ENCODE measurements around the gene ZNF138.

DNA sequence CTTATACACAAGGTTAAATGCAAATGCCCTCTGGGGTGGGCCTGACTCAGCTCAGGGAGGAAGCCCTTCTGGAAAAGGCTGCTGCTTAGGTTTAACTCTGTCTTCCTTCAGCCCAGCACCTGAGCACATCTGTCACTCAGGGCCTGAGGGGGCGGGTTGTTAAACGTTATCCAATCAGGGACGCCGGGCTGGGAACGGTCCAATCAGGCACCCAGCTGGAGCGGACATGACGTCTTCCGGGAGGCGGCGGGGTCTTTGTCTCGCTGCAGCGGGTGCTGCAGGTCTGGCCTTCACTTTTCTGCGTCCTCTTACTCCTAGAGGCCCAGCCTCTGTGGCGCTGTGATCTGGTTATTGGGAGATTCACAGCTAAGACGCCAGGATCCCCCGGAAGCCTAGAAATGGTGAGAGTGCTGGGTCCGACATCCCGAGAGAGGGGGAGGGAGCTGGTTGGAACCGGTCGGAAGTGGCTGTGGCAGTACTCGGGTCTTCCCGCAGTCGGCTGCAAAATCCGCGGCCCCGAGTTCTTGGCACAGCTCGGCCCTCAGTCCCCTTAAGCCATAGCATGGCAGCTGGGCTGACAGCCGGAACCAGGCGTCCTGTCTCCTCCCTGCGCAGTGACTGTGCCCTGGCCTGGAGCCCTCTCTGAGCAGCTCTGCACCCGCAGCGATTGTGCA is at the start of gene ZNF138:
- TF ChIP-seq POLR2A (IDR thresholded peaks at IDR 0.05): peak; percentile 53 to 67
- TF ChIP-seq, protein P1, sequence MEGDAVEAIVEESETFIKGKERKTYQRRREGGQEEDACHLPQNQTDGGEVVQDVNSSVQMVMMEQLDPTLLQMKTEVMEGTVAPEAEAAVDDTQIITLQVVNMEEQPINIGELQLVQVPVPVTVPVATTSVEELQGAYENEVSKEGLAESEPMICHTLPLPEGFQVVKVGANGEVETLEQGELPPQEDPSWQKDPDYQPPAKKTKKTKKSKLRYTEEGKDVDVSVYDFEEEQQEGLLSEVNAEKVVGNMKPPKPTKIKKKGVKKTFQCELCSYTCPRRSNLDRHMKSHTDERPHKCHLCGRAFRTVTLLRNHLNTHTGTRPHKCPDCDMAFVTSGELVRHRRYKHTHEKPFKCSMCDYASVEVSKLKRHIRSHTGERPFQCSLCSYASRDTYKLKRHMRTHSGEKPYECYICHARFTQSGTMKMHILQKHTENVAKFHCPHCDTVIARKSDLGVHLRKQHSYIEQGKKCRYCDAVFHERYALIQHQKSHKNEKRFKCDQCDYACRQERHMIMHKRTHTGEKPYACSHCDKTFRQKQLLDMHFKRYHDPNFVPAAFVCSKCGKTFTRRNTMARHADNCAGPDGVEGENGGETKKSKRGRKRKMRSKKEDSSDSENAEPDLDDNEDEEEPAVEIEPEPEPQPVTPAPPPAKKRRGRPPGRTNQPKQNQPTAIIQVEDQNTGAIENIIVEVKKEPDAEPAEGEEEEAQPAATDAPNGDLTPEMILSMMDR (IDR thresholded peaks at IDR 0.05 in 4 of 5, conservative IDR thresholded peaks at IDR 0.05 in 1 of 5): peak in 1 of 5 experiments; percentile 25
